PC-9 (cell line): ENCODE data around the gene PAM. TPM values are rescaled to one million over a fixed set of nuclear protein-coding genes. Genes with fewer than 3 reads are reported as not detected.

Experiments used
- BruUV-seq: library from RNA; stranded (reverse); fragments of 400-500 nt; replicated peaks from 2 replicates; lab custom pipeline; 2021; lab: Mats Ljungman, UMichigan
- CTCF ChIA-PET: fragments of 300-600 bp; sonication (Branson Sonifier 250); formaldehyde crosslinking; loops from one replicate; lab custom pipeline; 2022; ENCODE audit warnings: antibody characterized with exemption; lab: Charles Lee
- POLR2A ChIA-PET: fragments of 300-600 bp; sonication (Branson Sonifier 250); formaldehyde crosslinking; loops from one replicate; lab custom pipeline; 2022; ENCODE audit warnings: antibody characterized with exemption; ENCODE audit not compliant: unreplicated experiment; lab: Charles Lee
- DNase-seq, 2 experiments: peaks; one replicate each; pipeline versions ENCODE4 v3.0.0 to v3.0.0-alpha.2; 2015 to 2022; ENCODE audit warnings: mixed read lengths in 1 of 2
- H2AFZ ChIP-seq: fragments of 200-600 bp; sonication (generic); 2 replicates; pipeline ENCODE4 v1.8.1; 2017; ENCODE audit warnings: antibody characterized with exemption
- H3F3A ChIP-seq: fragments of 200-600 bp; sonication (generic); 2 replicates; pipeline ENCODE4 v1.8.1; 2017; ENCODE audit warnings: antibody characterized with exemption, mild to moderate bottlenecking, low read depth; ENCODE audit not compliant: insufficient read depth
- H3K27ac ChIP-seq: fragments of 200-600 bp; sonication (generic); 2 replicates; pipeline ENCODE4 v1.6.1; 2016; ENCODE audit warnings: mixed run types
- H3K27me3 ChIP-seq: fragments of 200-600 bp; sonication (generic); 2 replicates; pipeline ENCODE4 v1.6.1; 2016; ENCODE audit warnings: low read depth, mixed run types; ENCODE audit not compliant: insufficient read depth
- H3K36me3 ChIP-seq: fragments of 200-600 bp; sonication (generic); 2 replicates; pipeline ENCODE4 v1.6.1; 2016; ENCODE audit warnings: low read depth, mixed run types
- H3K4me1 ChIP-seq: fragments of 200-600 bp; sonication (generic); replicated peaks from 2 replicates; pipeline ENCODE4 v1.6.1; 2016; ENCODE audit warnings: mixed run types; ENCODE audit not compliant: insufficient read depth
- H3K4me2 ChIP-seq: fragments of 200-600 bp; sonication (generic); 2 replicates; pipeline ENCODE4 v1.6.1; 2017; ENCODE audit warnings: mixed run types
- H3K4me3 ChIP-seq: fragments of 200-600 bp; sonication (generic); 2 replicates; pipeline ENCODE4 v1.6.1; 2016; ENCODE audit warnings: mixed run types
- H3K79me2 ChIP-seq: fragments of 200-600 bp; sonication (generic); 2 replicates; pipeline ENCODE4 v1.6.1; 2017; ENCODE audit warnings: low read depth, mixed run types
- H3K9me2 ChIP-seq: fragments of 200-600 bp; sonication (generic); 2 replicates; pipeline ENCODE4 v1.8.1; 2017; ENCODE audit warnings: mild to moderate bottlenecking; ENCODE audit not compliant: insufficient read depth
- H3K9me3 ChIP-seq: fragments of 200-600 bp; sonication (generic); 2 replicates; pipeline ENCODE4 v1.8.1; 2016; ENCODE audit warnings: low read depth; ENCODE audit not compliant: insufficient read depth
- H4K20me1 ChIP-seq: fragments of 200-600 bp; sonication (generic); 2 replicates; pipeline ENCODE4 v1.8.1; 2017; ENCODE audit not compliant: insufficient read depth
- EZH2 ChIP-seq: fragments of 200-600 bp; sonication (generic); IDR thresholded peaks from 2 replicates; pipeline ENCODE4 v1.8.0; 2017; ENCODE audit warnings: antibody characterized with exemption, low read depth
- intact Hi-C: fragments of 100-400 bp; cut with micrococcal nuclease; formaldehyde crosslinking; loops from one replicate; pipeline ENCODE4 v1.10.0; 2022; ENCODE audit not compliant: unreplicated experiment
- total RNA-seq: library from RNA; stranded (reverse); gene quantifications from 2 replicates; pipeline ENCODE4 v1.2.3, GENCODE V29; 2021
- TF ChIP-seq, protein P1 (sequence below): fragments of 200-600 bp; sonication (generic); conservative IDR thresholded peaks from 2 replicates; pipeline ENCODE4 v1.6.1; 2017; ENCODE audit warnings: mixed run types, antibody characterized with exemption, mild to moderate bottlenecking, moderate library complexity

PAM gene
- total RNA-seq, 1 experiment from 2014 or later, result 88.4 TPM

DNA sequence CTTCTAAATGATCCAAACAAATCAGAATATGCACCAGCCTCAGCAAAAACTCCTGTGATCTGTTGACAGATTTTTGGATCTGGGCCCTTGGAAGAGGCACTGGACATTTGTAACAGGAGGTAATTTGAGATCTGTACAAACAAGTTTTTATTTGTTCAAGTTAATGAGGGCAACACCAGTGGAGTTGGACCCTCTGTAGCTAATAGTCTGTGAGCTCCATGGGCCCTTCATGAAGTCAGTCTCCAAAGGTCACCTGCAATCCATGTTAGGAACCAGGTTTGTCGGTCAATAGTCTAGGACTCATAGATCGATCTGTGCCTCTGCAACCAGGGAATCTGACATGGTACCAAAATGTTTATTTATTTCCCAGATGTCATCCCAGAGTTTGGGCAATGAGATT lies 40.9 kb downstream of the PAM start:
- H3K4me2 ChIP-seq, result no peak overlapping the region
- no peak overlapping the region for H3K4me3 ChIP-seq
- intact Hi-C loops, result no loop called here
- TF ChIP-seq, protein P1, sequence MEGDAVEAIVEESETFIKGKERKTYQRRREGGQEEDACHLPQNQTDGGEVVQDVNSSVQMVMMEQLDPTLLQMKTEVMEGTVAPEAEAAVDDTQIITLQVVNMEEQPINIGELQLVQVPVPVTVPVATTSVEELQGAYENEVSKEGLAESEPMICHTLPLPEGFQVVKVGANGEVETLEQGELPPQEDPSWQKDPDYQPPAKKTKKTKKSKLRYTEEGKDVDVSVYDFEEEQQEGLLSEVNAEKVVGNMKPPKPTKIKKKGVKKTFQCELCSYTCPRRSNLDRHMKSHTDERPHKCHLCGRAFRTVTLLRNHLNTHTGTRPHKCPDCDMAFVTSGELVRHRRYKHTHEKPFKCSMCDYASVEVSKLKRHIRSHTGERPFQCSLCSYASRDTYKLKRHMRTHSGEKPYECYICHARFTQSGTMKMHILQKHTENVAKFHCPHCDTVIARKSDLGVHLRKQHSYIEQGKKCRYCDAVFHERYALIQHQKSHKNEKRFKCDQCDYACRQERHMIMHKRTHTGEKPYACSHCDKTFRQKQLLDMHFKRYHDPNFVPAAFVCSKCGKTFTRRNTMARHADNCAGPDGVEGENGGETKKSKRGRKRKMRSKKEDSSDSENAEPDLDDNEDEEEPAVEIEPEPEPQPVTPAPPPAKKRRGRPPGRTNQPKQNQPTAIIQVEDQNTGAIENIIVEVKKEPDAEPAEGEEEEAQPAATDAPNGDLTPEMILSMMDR, result no peak
- TF ChIP-seq EZH2, result no peak
- H3K4me1 ChIP-seq, result no peaks in the 10 kb centered on the region
- ChIA-PET POLR2A (no interaction called here), CTCF (no interaction called here)
- no TSS peak for BruUV-seq
- H3K36me3 ChIP-seq, result no peaks in the 10 kb centered on the region
- DNase-seq, result no peak
- no peaks in the 10 kb centered on the region for H3K9me3 ChIP-seq
- H3K27ac ChIP-seq, result no peak overlapping the region
- no peaks in the 10 kb centered on the region for H3F3A ChIP-seq
- no peaks in the 10 kb centered on the region for H3K27me3 ChIP-seq
- no peak overlapping the region for H2AFZ ChIP-seq
- H3K9me2 ChIP-seq, result no peaks in the 10 kb centered on the region
- H3K79me2 ChIP-seq, result no peaks in the 10 kb centered on the region
- no peaks in the 10 kb centered on the region; the same call in 1 of the 2 replicates for H4K20me1 ChIP-seq

DNA sequence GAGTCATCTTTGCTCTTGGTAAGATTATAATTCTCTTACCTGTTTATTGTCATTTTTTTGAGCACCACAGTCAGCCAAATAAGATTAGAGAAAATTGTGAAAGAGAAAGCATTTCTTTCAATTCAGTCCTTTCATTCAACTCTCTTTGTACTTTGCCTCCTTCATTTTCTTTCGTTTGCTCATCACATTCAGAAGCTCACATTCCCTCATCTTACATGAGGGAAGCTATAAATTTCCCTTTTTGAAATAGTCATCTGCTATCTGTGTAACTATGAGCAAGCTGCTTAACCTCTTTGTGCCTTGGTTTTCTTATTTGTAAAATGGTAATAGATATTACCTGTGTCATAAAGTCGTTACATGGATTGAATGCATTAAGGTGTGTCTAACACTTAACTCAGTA lies 41.4 kb downstream of the PAM start:
- no peak overlapping the region for H3K4me2 ChIP-seq
- no peaks in the 10 kb centered on the region; the same call in 1 of the 2 replicates for H4K20me1 ChIP-seq
- H3K79me2 ChIP-seq, result no peaks in the 10 kb centered on the region
- no peak overlapping the region for H2AFZ ChIP-seq
- TF ChIP-seq, protein P1, result no peak
- TF ChIP-seq EZH2, result no peak
- BruUV-seq, result no TSS peak
- POLR2A ChIA-PET, result no interaction called here
- no peaks in the 10 kb centered on the region for H3K27me3 ChIP-seq
- H3K4me3 ChIP-seq, result no peak overlapping the region
- H3K9me3 ChIP-seq, result no peaks in the 10 kb centered on the region
- CTCF ChIA-PET, result no interaction called here
- no peaks in the 10 kb centered on the region for H3F3A ChIP-seq
- H3K9me2 ChIP-seq, result no peaks in the 10 kb centered on the region
- H3K36me3 ChIP-seq, result no peaks in the 10 kb centered on the region
- intact Hi-C loops, result no loop called here
- DNase-seq, result no peak
- no peak overlapping the region for H3K27ac ChIP-seq
- H3K4me1 ChIP-seq, result no peaks in the 10 kb centered on the region

DNA sequence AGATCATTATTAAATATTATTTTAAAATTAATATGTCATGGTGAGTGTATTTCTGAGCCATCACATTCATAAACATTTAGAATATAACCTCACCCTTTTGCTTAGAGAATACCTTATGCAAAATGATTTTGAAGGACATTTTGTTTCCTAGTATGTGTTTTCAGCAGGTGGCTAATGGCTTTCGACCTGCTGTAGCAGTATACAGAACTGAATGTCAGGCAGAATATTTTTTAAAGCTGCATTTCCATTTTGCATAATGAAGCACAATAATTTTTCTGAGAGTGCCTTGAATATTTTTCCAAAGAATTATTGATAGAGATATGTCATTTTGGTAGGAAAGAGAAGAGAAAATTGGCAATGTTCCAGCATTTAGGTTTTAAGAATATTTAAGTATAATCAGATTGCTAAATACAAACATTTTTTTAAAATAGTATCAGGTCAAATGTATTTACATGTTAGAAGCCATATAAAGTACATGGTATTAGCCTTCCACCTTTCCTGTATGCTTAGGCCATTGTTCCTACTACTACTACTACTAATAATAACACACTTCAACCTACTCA lies 42.3 kb downstream of the PAM start:
- DNase-seq, result no peak
- Histone ChIP-seq H4K20me1 (no peaks in the 10 kb centered on the region; the same call in 1 of the 2 replicates), H3K4me3 (no peak overlapping the region), H3K9me3 (no peaks in the 10 kb centered on the region), H3K27ac (no peak overlapping the region), H3K27me3 (no peaks in the 10 kb centered on the region), H3K79me2 (no peaks in the 10 kb centered on the region), H3K4me1 (no peaks in the 10 kb centered on the region), H3K36me3 (no peaks in the 10 kb centered on the region), H3F3A (no peaks in the 10 kb centered on the region), H2AFZ (no peak overlapping the region), H3K9me2 (no peaks in the 10 kb centered on the region), H3K4me2 (no peak overlapping the region)
- TF ChIP-seq, protein P1, result no peak
- no peak for TF ChIP-seq EZH2
- intact Hi-C loops, result no loop called here
- no TSS peak for BruUV-seq
- POLR2A ChIA-PET, result no interaction called here
- CTCF ChIA-PET, result no interaction called here
